Epithelial cell of esophagus (primary cell): ENCODE measurements around the gene STXBP3.

Source experiments
- DNase-seq: peaks from one replicate; pipeline ENCODE4 v3.0.0; 2010; ENCODE audit warnings: low read depth
- H3K4me3 ChIP-seq: 2 replicates; pipeline ENCODE4 v1.5.1; 2011; ENCODE audit warnings: mild to moderate bottlenecking, low read length, control low read depth
- CTCF ChIP-seq: IDR thresholded peaks from 2 replicates; pipeline ENCODE4 v1.5.1; 2011; ENCODE audit warnings: low read depth, mild to moderate bottlenecking, low read length, control low read depth, inconsistent platforms; ENCODE audit not compliant: insufficient read depth; ENCODE audit errors: missing control alignments

STXBP3 gene

GRCh38 chr1:108799001-108799400, 52.5 kb downstream of the STXBP3 start:
- no peak for TF ChIP-seq CTCF

DNA sequence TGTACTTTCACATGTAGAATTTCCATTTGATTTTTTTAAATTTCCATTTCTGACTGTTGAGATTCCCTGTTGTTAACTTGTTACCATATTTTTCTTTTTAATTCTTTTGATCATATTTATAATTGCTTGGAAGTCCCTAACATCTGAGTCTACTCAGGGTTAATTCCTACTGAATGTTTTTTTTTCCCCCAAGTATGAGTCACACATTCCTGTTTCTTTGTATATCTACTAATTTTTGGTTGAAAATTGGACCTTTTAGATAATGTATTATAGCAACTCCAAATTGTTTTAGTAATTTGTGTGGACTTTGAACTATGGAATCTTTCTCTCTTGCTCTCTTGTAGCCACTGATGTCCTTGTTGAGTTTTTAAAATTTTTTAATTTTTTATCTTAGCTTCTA, 54.6 kb downstream of the STXBP3 start:
- DNase-seq, result no peak
- no peak overlapping the region for H3K4me3 ChIP-seq
- TF ChIP-seq CTCF, result no peak

More at GRCh38 chr1:108799001-108799400, 52.5 kb downstream of the STXBP3 start:
- DNase-seq, result no peak
- no peak overlapping the region for H3K4me3 ChIP-seq

- no peak for TF ChIP-seq CTCF
- no peak overlapping the region for H3K4me3 ChIP-seq
- no peak for DNase-seq
Observed at GRCh38 chr1:108803548-108803947, 57.1 kb downstream of the STXBP3 start.

DNA sequence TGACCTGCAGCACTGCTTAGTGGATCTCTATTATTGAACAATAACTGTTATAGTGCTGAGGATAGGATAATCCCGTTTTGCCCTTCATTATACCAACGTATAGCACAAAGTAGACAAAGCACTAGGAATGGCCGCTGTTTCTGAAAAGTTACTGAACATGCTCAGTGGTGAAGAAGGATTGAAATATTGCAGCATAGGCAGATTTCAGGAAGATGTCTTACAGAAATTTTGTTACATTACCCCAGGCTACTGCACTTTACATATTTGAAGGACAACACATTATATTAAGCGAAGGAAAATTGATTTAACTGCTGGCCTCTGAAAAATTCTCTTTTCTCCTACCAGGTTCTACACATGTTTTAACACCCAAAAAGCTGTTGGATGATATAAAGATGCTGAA, 62.0 kb downstream of the STXBP3 start:
- no peak for TF ChIP-seq CTCF
- DNase-seq, result no peak
- no peak overlapping the region for H3K4me3 ChIP-seq

DNA sequence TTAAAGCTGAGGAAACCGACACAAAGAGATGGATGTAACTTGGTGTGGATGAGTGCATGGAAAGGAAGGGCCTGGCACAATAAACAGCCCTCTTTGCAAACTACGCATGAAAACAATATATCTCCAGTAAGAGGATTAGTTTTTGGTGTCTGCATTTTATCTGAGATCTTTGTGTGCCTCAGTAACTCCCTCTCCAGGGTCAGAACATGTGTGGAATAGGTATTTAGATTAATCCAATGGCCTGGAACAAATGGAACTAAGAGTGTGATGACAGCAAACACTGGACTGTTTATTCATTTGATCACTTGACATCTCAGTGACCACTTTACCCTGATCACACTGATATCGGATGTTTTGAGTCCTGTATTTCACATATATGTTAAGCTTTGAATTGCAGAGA, 65.1 kb downstream of the STXBP3 start:
- no peak for TF ChIP-seq CTCF
- no peak for DNase-seq
- H3K4me3 ChIP-seq, result no peak overlapping the region

DNA sequence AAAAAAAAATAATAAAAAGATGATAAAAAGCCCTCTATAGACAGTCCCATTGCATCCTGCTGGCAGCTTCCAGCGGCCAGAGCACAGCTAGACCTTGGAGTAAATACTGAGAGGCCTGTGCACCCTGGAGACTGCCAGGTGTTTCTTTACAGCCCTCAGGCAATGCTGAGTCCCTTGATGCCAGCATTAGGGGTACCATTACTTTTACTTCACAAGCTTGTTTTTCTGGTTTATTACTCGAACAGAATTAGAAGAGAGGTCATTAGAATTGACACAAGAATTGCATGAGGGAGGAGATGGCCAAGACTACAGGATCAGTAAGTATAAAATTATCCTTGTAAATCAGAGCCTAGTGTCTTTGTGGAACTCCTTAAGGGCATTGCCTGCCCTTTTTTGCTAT, 66.9 kb downstream of the STXBP3 start:
- no peak overlapping the region for H3K4me3 ChIP-seq
- no peak for DNase-seq
- TF ChIP-seq CTCF, result no peak

DNA sequence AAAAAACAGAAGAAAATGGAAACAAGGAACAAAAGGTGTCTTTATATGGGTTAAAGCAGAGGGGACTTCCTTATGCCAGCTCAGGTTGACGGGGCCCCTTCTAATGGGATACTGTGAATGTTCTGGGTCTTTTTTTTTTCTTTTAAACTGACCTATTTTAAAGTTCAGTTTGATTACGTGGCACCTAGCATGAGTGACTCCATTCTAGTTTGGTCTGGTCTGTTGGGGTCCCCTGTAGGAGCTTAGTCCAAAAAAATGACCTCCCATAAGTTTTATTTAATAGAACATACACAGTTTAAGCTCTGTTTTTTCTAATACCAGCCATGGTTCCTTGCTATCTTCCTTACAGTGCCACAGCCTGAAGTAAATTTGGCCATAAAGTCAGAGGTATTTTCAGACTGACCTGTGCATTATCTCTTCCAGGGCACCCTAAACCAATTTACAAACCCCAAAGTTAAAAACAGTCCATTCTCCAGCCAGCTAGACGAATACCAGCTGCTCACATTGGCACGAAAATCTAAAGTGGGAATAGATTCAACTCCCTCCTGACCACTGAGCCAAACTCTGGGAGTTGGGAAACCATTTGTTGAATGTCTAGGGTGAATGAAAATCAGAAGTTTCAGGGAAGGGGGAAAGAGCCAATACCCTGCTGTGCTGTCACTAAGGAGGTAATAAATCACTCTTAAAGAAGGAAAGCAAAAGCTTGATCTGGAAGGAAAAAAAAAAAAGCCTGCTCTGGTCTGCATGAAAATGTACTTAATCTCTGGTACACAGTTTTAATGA, 68.1 kb downstream of the STXBP3 start:
- H3K4me3 ChIP-seq, result no peak overlapping the region
- DNase-seq, result no peak
- TF ChIP-seq CTCF, result no peak
